ENCODE results near the gene CDC14A. TPM values are rescaled to one million over a fixed set of nuclear protein-coding genes. Genes with fewer than 3 reads are reported as not detected.
A peak's percentile ranks its signal among the peaks of the same experiment; 100 is the strongest.

The CDC14A gene
- total and polyA plus RNA-seq, 11 donors: 1.7 to 8.8 (median 3.5) TPM

DNA sequence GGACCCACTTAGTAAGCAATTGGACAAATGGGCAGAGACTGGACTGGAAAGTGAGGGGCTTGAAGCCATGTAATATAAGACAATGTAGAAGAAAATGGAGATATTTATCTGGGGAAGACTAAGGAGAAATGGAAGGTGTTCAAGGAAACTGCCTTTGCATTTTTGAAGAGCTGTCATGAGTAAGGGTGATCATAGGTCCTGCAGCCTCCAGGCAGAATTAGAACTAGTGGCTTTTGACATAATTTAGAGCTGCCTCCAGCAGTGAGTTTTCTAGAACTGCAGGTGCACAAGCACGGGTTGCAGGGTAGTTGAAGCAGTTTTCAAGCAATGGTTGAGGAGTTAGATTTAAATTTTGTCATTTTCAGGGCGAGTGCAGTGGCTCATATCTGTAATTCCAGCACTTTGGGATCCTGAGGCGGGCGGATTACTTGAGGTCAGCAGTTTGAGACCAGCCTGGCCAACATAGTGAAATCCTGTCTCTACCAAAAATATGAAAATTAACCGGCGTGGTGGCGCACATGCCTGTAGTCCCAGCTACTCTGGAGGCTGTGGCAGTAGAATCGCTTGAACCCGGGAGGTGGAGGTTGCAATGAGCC is 3.7 kb upstream of the CDC14A start:
- no peak for TF ChIP-seq POLR2A (IDR thresholded peaks at IDR 0.05)
- TF ChIP-seq, protein P1, sequence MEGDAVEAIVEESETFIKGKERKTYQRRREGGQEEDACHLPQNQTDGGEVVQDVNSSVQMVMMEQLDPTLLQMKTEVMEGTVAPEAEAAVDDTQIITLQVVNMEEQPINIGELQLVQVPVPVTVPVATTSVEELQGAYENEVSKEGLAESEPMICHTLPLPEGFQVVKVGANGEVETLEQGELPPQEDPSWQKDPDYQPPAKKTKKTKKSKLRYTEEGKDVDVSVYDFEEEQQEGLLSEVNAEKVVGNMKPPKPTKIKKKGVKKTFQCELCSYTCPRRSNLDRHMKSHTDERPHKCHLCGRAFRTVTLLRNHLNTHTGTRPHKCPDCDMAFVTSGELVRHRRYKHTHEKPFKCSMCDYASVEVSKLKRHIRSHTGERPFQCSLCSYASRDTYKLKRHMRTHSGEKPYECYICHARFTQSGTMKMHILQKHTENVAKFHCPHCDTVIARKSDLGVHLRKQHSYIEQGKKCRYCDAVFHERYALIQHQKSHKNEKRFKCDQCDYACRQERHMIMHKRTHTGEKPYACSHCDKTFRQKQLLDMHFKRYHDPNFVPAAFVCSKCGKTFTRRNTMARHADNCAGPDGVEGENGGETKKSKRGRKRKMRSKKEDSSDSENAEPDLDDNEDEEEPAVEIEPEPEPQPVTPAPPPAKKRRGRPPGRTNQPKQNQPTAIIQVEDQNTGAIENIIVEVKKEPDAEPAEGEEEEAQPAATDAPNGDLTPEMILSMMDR (IDR thresholded peaks at IDR 0.05): no peak
- 91 to 98% (median 95%) methylated on average over 9 of the region's 9 CpGs for WGBS, 4 donors
- intact Hi-C loops (cut with DNase I): loop anchor here in 1 of 10 donors (10.0 kb wide), 1 partner anchor 214 kb away; the partner anchor contains the start of genes SASS6 and TRMT13
- Histone ChIP-seq H3K4me3 (no peak overlapping the region), H3K9me3 (no peaks in the 10 kb centered on the region), H3K27me3 (no peaks in the 10 kb centered on the region), H3K4me1 (peaks cover 0 to 19% (median 7%) of the 10 kb centered on the region in 12 donors), H3K27ac (no peak overlapping the region), H3K36me3 (no peaks in the 10 kb centered on the region)
- DNase-seq (no peak), ATAC-seq (no peak)

DNA sequence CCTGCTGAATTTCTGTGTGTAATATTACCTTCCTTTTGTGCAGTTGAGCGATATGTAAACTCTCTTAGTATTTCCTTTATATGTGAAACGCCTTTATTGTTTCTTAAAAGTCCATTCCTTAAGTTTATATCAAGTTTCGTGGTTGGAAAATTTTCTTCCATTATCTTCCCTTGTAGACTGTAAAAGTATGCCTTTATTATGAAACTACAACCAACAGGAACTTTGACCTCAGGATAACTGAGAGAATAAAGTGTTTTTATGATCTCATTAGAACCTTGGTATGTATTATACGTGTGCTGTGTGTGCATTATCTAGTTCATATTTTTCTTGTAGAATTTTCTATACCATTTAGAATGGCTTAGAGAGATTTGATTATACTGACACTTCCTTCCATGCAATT is 3.1 kb upstream of the CDC14A start:
- 93 to 95% (median 94%) methylated on average over 4 of the region's 4 CpGs for WGBS, 4 donors
- DNase-seq (no peak), ATAC-seq (no peak)
- Histone ChIP-seq H3K9me3 (no peaks in the 10 kb centered on the region), H3K4me1 (peaks cover 0 to 19% (median 13%) of the 10 kb centered on the region in 12 donors), H3K36me3 (no peaks in the 10 kb centered on the region), H3K4me3 (no peak overlapping the region), H3K27ac (no peak overlapping the region), H3K27me3 (no peaks in the 10 kb centered on the region)
- TF ChIP-seq, protein P1 (IDR thresholded peaks at IDR 0.05): no peak
- no peak for TF ChIP-seq POLR2A (IDR thresholded peaks at IDR 0.05)
- intact Hi-C loops (cut with DNase I): loop anchor here in 1 of 10 donors (10.0 kb wide), 1 partner anchor 214 kb away; the partner anchor contains the start of genes SASS6 and TRMT13

DNA sequence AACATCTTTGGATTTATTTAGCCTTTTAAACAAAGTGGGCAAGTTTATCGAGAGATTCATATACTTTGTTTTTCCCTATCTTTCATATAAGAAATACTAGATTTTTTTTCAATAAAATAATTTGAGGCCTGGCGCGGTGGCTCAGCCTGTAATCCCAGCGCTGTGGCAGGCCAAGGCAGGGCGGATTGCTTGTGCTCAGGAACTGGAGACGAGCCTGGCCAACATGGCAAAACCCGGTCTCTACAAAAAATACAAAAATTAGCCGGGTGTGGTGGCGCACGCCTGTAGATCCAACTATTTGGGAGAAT is 1.6 kb upstream of the CDC14A start:
- peaks cover 0 to 33% (median 20%) of the 10 kb centered on the region in 12 donors for H3K4me1 ChIP-seq
- no peak for DNase-seq
- peak overlapping the region in 11 of 12 donors; percentile 82 to 98 (median 92) for H3K27ac ChIP-seq
- TF ChIP-seq POLR2A (IDR thresholded peaks at IDR 0.05): no peak
- TF ChIP-seq, protein P1 (IDR thresholded peaks at IDR 0.05): no peak
- H3K27me3 ChIP-seq: no peaks in the 10 kb centered on the region
- WGBS, 4 donors: 78 to 87% (median 82%) methylated on average over 10 of the region's 10 CpGs
- H3K4me3 ChIP-seq: peak overlapping the region in 11 of 12 donors; percentile 66 to 99 (median 84)
- intact Hi-C loops (cut with DNase I): loop anchor here (1.0 to 10.0 kb wide), 16 partner anchors 47 to 218 kb away; partner anchors contain the start of genes RTCA (in 6 of the 10), TRMT13 (in 3 of the 10), SASS6 (in 2 of the 10) and DBT (in 1 of the 10)
- no peaks in the 10 kb centered on the region for H3K36me3 ChIP-seq
- no peak for ATAC-seq
- no peaks in the 10 kb centered on the region for H3K9me3 ChIP-seq

DNA sequence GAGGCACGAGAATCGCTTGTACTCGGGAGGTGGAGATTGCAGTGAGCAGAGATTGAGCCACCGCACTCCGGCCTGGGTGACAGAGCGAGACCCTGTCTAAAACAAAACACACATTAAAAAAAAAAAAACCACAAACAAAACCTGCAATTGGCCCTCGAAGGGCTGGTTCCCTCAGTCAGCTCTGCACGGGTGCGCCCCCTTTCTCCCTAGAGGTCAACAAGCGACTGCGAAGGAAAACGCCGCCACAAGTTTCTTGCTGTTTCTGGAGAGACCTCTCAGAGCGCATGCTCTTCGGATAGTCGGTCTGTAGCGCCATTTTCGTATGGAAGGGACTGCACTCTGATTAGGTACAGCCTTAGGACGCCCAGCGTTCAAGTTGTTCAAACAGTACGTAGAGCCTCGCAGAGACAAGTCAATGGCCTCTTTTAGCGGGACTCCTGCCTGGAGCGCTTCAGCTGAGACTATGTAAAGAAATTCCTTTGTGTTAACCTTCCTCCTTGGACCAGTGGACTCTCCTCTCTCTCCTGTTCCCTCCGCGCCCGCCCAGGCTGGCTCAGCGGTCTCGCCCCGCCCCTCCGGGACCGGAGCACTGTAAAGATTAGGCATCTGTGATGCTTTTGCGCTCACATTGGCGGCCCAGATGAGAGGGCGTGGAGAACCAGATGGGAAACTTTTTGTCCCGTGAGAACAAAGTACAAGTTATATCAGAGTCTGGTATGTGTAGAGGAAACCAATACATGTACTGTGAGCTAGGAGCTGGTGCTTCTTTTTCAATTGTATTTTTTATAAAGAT is 1.0 kb upstream of the CDC14A start:
- ATAC-seq: peak; percentile 80 to 85 (median 82)
- peak; percentile 85 to 91 (median 88) for DNase-seq
- intact Hi-C loops (cut with DNase I): loop anchor here (1.0 to 10.0 kb wide), 16 partner anchors 46 to 219 kb away; partner anchors contain the start of genes RTCA (in 6 of the 10), TRMT13 (in 3 of the 10), SASS6 (in 2 of the 10) and DBT (in 1 of the 10)
- H3K4me3 ChIP-seq: peak overlapping the region; percentile 66 to 99 (median 86)
- no peaks in the 10 kb centered on the region for H3K27me3 ChIP-seq
- no peaks in the 10 kb centered on the region for H3K9me3 ChIP-seq
- H3K36me3 ChIP-seq: no peaks in the 10 kb centered on the region
- peak overlapping the region; percentile 22 to 98 (median 92) for H3K27ac ChIP-seq
- WGBS, 4 donors: 4 to 9% (median 5%) methylated on average over 36 of the region's 36 CpGs
- H3K4me1 ChIP-seq: peaks cover 0 to 35% (median 20%) of the 10 kb centered on the region in 12 donors
- TF ChIP-seq POLR2A (IDR thresholded peaks at IDR 0.05): peak in 1 of 2 donors; percentile 44
- TF ChIP-seq, protein P1 (IDR thresholded peaks at IDR 0.05): peak in 10 of 12 donors; percentile 20 to 61 (median 42)

All from heart left ventricle (tissue), 16 donors.